H9 (cell line): Measurements from ENCODE around the gene BRD9. TPM values are rescaled to one million over a fixed set of nuclear protein-coding genes. Genes with fewer than 3 reads are reported as not detected.

Experiments used
- DNase-seq: peaks from one replicate; pipeline ENCODE4 v3.0.0-alpha.2; 2017
- H2AFZ ChIP-seq: one replicate; pipeline ENCODE4 v1.6.1; 2013; ENCODE audit warnings: mild to moderate bottlenecking, low read length, control low read depth, moderate library complexity
- H2AK5ac ChIP-seq: 2 replicates; pipeline ENCODE4 v1.6.1; 2013; ENCODE audit warnings: low read length, control low read depth, mixed read lengths; ENCODE audit not compliant: insufficient read length
- H2BK120ac ChIP-seq: one replicate; pipeline ENCODE4 v1.6.1; 2013; ENCODE audit warnings: low read depth, mild to moderate bottlenecking, low read length, control low read depth, inconsistent platforms; ENCODE audit not compliant: poor library complexity, severe bottlenecking
- H2BK12ac ChIP-seq: 2 replicates; pipeline ENCODE4 v1.6.1; 2013; ENCODE audit warnings: low read length, control low read depth, mixed read lengths, low read depth; ENCODE audit not compliant: insufficient read length
- H2BK15ac ChIP-seq: 2 replicates; pipeline ENCODE4 v1.6.1; 2013; ENCODE audit warnings: low read depth, low read length, control low read depth
- H2BK20ac ChIP-seq: one replicate; pipeline ENCODE4 v1.6.1; 2013; ENCODE audit warnings: low read depth, mild to moderate bottlenecking, low read length, control low read depth, inconsistent platforms; ENCODE audit not compliant: poor library complexity, severe bottlenecking
- H2BK5ac ChIP-seq: 2 replicates; pipeline ENCODE4 v1.6.1; 2013; ENCODE audit warnings: low read length, control low read depth, mixed read lengths; ENCODE audit not compliant: insufficient read length
- H3K14ac ChIP-seq: 2 replicates; pipeline ENCODE4 v1.6.1; 2013; ENCODE audit warnings: low read length, control low read depth; ENCODE audit not compliant: insufficient read depth
- H3K18ac ChIP-seq: 2 replicates; pipeline ENCODE4 v1.6.1; 2013; ENCODE audit warnings: low read depth, mild to moderate bottlenecking, mixed read lengths, low read length, control low read depth; ENCODE audit not compliant: insufficient read length
- H3K23ac ChIP-seq: 2 replicates; pipeline ENCODE4 v1.6.1; 2013; ENCODE audit warnings: low read length, control low read depth, mixed read lengths, low read depth; ENCODE audit not compliant: insufficient read length
- H3K23me2 ChIP-seq: 2 replicates; pipeline ENCODE4 v1.6.1; 2013; ENCODE audit warnings: low read depth, mild to moderate bottlenecking, mixed read lengths, low read length, control low read depth; ENCODE audit not compliant: insufficient read length, poor library complexity, severe bottlenecking
- H3K27ac ChIP-seq: 2 replicates; pipeline ENCODE4 v1.5.1; 2013; ENCODE audit warnings: low read length, control low read depth, mixed read lengths, low read depth; ENCODE audit not compliant: insufficient read length
- H3K27me3 ChIP-seq: 2 replicates; pipeline ENCODE4 v1.6.1; 2013; ENCODE audit warnings: low read length, control low read depth, inconsistent platforms; ENCODE audit not compliant: insufficient read depth
- H3K4ac ChIP-seq: 2 replicates; pipeline ENCODE4 v1.6.1; 2013; ENCODE audit warnings: low read depth, mild to moderate bottlenecking, control low read depth, inconsistent platforms, low read length, moderate library complexity
- H3K4me1 ChIP-seq: 2 replicates; pipeline ENCODE4 v1.6.1; 2013; ENCODE audit warnings: low read length, control low read depth, inconsistent platforms; ENCODE audit not compliant: insufficient read depth
- H3K4me2 ChIP-seq: 2 replicates; pipeline ENCODE4 v1.6.1; 2013; ENCODE audit warnings: low read length, control low read depth, mixed read lengths; ENCODE audit not compliant: insufficient read length, insufficient read depth
- H3K56ac ChIP-seq: 2 replicates; pipeline ENCODE4 v1.6.1; 2013; ENCODE audit warnings: low read depth, mild to moderate bottlenecking, mixed read lengths, low read length, control low read depth; ENCODE audit not compliant: insufficient read length
- H3K79me1 ChIP-seq: 2 replicates; pipeline ENCODE4 v1.6.1; 2013; ENCODE audit warnings: low read depth, mild to moderate bottlenecking, moderate library complexity, low read length, control low read depth, inconsistent platforms; ENCODE audit not compliant: insufficient read depth, poor library complexity, severe bottlenecking
- H3K79me2 ChIP-seq: 2 replicates; pipeline ENCODE4 v1.6.1; 2013; ENCODE audit warnings: low read length, control low read depth, inconsistent platforms; ENCODE audit not compliant: insufficient read depth
- H3K9ac ChIP-seq: 2 replicates; pipeline ENCODE4 v1.6.1; 2013; ENCODE audit warnings: low read length, control low read depth, mixed read lengths; ENCODE audit not compliant: insufficient read length; ENCODE audit errors: extremely low read depth
- H3K9me3 ChIP-seq: one replicate; pipeline ENCODE4 v1.6.1; 2013; ENCODE audit warnings: low read depth, low read length, inconsistent platforms; ENCODE audit not compliant: control insufficient read depth
- H3T11ph ChIP-seq: one replicate; pipeline ENCODE4 v1.6.1; 2013; ENCODE audit warnings: mild to moderate bottlenecking, low read length, control low read depth, inconsistent platforms
- H4K20me1 ChIP-seq: one replicate; pipeline ENCODE4 v1.6.1; 2013; ENCODE audit not compliant: control insufficient read depth, insufficient read length, insufficient read depth
- H4K5ac ChIP-seq: 2 replicates; pipeline ENCODE4 v1.6.1; 2013; ENCODE audit warnings: low read depth, mild to moderate bottlenecking, mixed read lengths, low read length, control low read depth; ENCODE audit not compliant: insufficient read length
- H4K8ac ChIP-seq: replicated peaks from 2 replicates; pipeline ENCODE4 v1.6.1; 2013; ENCODE audit warnings: low read length, control low read depth, mixed read lengths, low read depth; ENCODE audit not compliant: insufficient read length
- H4K91ac ChIP-seq: 2 replicates; pipeline ENCODE4 v1.6.1; 2013; ENCODE audit warnings: low read depth, mild to moderate bottlenecking, moderate library complexity, mixed read lengths, low read length, control low read depth; ENCODE audit not compliant: insufficient read length
- H3K27ac Mint-ChIP-seq, 3 experiments: 2 replicates in 2 of 3; 3 replicates in 1 of 3; pipeline ENCODE4 v1.8.0; 2020 to 2021; ENCODE audit warnings: mixed read lengths in 3 of 3, mild to moderate bottlenecking in 1 of 3, moderate library complexity in 1 of 3
- H3K27me3 Mint-ChIP-seq: 2 replicates; pipeline ENCODE4 v1.8.0; 2021; ENCODE audit warnings: low read depth, mild to moderate bottlenecking, moderate library complexity, mixed read lengths
- H3K36me3 Mint-ChIP-seq, 3 experiments: 2 replicates in 2 of 3; 3 replicates in 1 of 3; pipeline ENCODE4 v1.8.0; 2020 to 2021; ENCODE audit warnings: low read depth in 3 of 3, mixed read lengths in 3 of 3; ENCODE audit not compliant: insufficient read depth in 1 of 3
- H3K4me1 Mint-ChIP-seq, 2 experiments: 2 replicates each; pipeline ENCODE4 v1.8.0; 2020; ENCODE audit warnings: mixed read lengths in 2 of 2
- H3K4me3 Mint-ChIP-seq, 2 experiments: 2 replicates in 1 of 2; 3 replicates in 1 of 2; pipeline ENCODE4 v1.8.0; 2020 to 2021; ENCODE audit warnings: mild to moderate bottlenecking in 2 of 2, mixed read lengths in 2 of 2, moderate library complexity in 1 of 2
- H3K9me3 Mint-ChIP-seq, 2 experiments: 2 replicates in 1 of 2; 3 replicates in 1 of 2; pipeline ENCODE4 v1.8.0; 2020; ENCODE audit warnings: mild to moderate bottlenecking in 2 of 2, mixed read lengths in 2 of 2, moderate library complexity in 1 of 2
- CTCF ChIP-seq: fragments of 200-600 bp; sonication (generic); conservative IDR thresholded peaks from 3 replicates; pipeline ENCODE4 v1.8.0; 2021; ENCODE audit warnings: antibody characterized with exemption, mild to moderate bottlenecking
- WGBS: extraction: QIAGEN DNeasy Blood & Tissue Kit; methylation state at CpG from one replicate; pipeline ENCODE4 v1.1.7; 2013; ENCODE audit warnings: missing lambda C conversion rate, low lambda C conversion rate, mixed read lengths; ENCODE audit not compliant: insufficient read length; ENCODE audit errors: extremely low coverage; 5-methylcytosine and 5-hydroxymethylcytosine counted together
- total RNA-seq: library from RNA; stranded (reverse); gene quantifications from 2 replicates; pipeline ENCODE4 v1.2.1, GENCODE V29; 2021

Gene BRD9
- total RNA-seq, 1 experiment from 2014 or later, result 70.5 TPM

GRCh38 chr5:820245-820644 is 72.4 kb downstream of the BRD9 start:
- no peak overlapping the region for H2AK5ac ChIP-seq
- H2BK12ac ChIP-seq, result no peak overlapping the region
- Mint-ChIP-seq H3K4me3 (no peak overlapping the region), H3K36me3 (peaks cover 15 to 58% (median 43%) of the 10 kb centered on the region in 3 experiments), H3K27me3 (no peaks in the 10 kb centered on the region), H3K4me1 (no peaks in the 10 kb centered on the region), H3K27ac (no peak overlapping the region), H3K9me3 (no peaks in the 10 kb centered on the region)
- no peak overlapping the region for H2BK20ac ChIP-seq
- no peak overlapping the region for H3K18ac ChIP-seq
- no peak overlapping the region for H2BK5ac ChIP-seq
- no CpG with 5 or more reads among the region's 3 CpGs for WGBS
- no peak overlapping the region for H4K8ac ChIP-seq
- no peak overlapping the region for H4K91ac ChIP-seq
- no peak overlapping the region for H4K5ac ChIP-seq
- no peak overlapping the region for H2BK120ac ChIP-seq
- no peak overlapping the region for H2AFZ ChIP-seq
- no peaks in the 10 kb centered on the region for H3K79me2 ChIP-seq
- no peaks in the 10 kb centered on the region for H3K9me3 ChIP-seq
- no peak for DNase-seq
- no peaks in the 10 kb centered on the region for H3K23me2 ChIP-seq
- no peaks in the 10 kb centered on the region for H3K79me1 ChIP-seq
- H3K4me1 ChIP-seq, result no peaks in the 10 kb centered on the region
- no peak overlapping the region for H3K9ac ChIP-seq
- no peak overlapping the region for H3K23ac ChIP-seq
- no peak overlapping the region for H3K4ac ChIP-seq
- no peak overlapping the region for H3T11ph ChIP-seq
- H3K56ac ChIP-seq, result no peak overlapping the region
- no peaks in the 10 kb centered on the region for H4K20me1 ChIP-seq
- H2BK15ac ChIP-seq, result no peak overlapping the region
- no peak overlapping the region for H3K4me2 ChIP-seq
- H3K14ac ChIP-seq, result no peak overlapping the region
- H3K27ac ChIP-seq, result no peak overlapping the region
- no peaks in the 10 kb centered on the region for H3K27me3 ChIP-seq
- no peak for TF ChIP-seq CTCF
